ENCODE measurements around the gene WASF3.

The WASF3 gene

DNA sequence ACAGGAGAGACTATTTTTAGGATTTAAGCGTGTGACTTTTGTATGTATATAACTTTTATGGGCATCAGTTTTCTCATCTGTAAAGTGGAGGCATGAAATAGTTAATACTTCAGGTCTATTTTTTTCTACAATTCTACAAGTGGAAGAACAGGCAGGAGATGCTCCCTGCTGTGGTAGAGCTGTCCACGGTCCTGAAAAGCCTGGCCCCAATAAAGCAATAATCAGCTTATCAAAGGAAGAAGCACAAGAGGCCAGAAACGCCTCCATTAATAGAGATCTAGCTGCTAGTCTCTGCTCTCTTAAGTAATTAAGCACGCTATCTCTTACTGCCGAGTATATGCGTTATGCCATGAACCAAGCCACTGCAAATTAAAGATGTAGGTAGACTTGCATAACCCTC, 28.0 kb upstream of the WASF3 start:
- H3K27me3 ChIP-seq (ENCODE audit: control insufficient read depth, insufficient read depth, low read length): no peaks in the 10 kb centered on the region
- no peaks in the 10 kb centered on the region for H3K4me1 ChIP-seq (ENCODE audit: control insufficient read depth, insufficient read depth, low read length)
- H3K4me3 ChIP-seq (ENCODE audit: low read length): no peak overlapping the region
- no peaks in the 10 kb centered on the region for H3K36me3 ChIP-seq (ENCODE audit: control insufficient read depth, insufficient read depth, low read length)
- no peak overlapping the region for H3K9ac ChIP-seq (ENCODE audit: low read length)
- no peak overlapping the region for H3K27ac ChIP-seq (ENCODE audit: low read depth, low read length)

DNA sequence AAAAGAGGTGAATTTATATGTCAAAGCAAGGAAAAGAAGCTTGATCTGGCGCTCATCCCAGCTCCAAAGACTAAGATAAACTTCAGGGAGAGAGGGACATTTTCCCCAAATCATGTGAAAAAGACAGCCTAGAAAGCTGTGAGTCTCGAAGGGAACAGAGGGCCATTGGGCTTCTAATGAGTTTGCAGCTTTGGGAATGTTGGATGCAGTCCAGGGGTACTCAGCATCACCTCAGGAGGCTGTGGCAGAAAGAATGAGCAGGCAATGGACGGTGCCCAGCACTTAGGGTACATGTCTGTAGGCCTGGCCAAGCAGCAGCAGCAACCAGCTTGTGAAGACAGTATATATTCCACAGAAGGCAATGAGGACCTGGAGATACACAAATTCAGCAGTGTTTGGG, 25.7 kb upstream of the WASF3 start:
- Histone ChIP-seq H3K4me1 (ENCODE audit: control insufficient read depth, insufficient read depth, low read length) (no peaks in the 10 kb centered on the region), H3K36me3 (ENCODE audit: control insufficient read depth, insufficient read depth, low read length) (no peaks in the 10 kb centered on the region), H3K4me3 (ENCODE audit: low read length) (no peak overlapping the region), H3K9ac (ENCODE audit: low read length) (no peak overlapping the region), H3K27me3 (ENCODE audit: control insufficient read depth, insufficient read depth, low read length) (no peaks in the 10 kb centered on the region), H3K27ac (ENCODE audit: low read depth, low read length) (no peak overlapping the region)

DNA sequence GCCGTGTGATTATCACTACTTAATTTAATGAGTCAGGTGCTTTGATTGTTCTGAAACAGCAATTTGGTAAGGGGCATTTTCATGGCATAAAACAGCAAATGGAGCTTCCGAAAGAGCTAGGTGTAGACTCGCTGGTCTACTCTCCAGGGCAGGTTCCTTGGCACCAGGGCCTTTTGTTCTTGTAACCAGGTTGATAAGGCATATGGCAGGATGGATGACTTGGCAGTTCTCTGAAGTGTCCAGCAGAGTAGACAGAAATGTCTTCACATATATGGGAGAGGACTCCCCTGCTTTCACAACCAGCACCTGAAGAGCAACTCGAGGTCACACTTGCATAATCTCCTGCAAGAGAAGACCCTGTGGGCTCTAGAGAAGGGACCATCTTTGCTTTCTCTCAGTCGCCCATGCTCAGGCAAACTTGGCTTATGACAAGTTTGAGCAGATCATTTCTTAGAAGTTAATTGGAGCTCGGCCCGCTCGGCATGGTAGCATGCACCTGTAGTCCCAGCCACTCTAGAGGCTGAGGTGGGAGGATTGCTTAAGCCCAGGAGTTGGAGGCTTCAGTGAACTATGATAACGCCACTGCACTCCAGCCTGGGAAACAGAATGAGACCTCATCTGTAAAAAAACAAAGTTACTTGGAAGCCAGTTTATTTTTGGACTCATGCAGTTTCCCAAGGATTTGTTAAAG, 23.3 kb upstream of the WASF3 start:
- H3K9ac ChIP-seq (ENCODE audit: low read length): no peak overlapping the region
- no peak overlapping the region for H3K4me3 ChIP-seq (ENCODE audit: low read length)
- H3K4me1 ChIP-seq (ENCODE audit: control insufficient read depth, insufficient read depth, low read length): no peaks in the 10 kb centered on the region
- H3K27me3 ChIP-seq (ENCODE audit: control insufficient read depth, insufficient read depth, low read length): no peaks in the 10 kb centered on the region
- H3K36me3 ChIP-seq (ENCODE audit: control insufficient read depth, insufficient read depth, low read length): no peaks in the 10 kb centered on the region
- no peak overlapping the region for H3K27ac ChIP-seq (ENCODE audit: low read depth, low read length)

DNA sequence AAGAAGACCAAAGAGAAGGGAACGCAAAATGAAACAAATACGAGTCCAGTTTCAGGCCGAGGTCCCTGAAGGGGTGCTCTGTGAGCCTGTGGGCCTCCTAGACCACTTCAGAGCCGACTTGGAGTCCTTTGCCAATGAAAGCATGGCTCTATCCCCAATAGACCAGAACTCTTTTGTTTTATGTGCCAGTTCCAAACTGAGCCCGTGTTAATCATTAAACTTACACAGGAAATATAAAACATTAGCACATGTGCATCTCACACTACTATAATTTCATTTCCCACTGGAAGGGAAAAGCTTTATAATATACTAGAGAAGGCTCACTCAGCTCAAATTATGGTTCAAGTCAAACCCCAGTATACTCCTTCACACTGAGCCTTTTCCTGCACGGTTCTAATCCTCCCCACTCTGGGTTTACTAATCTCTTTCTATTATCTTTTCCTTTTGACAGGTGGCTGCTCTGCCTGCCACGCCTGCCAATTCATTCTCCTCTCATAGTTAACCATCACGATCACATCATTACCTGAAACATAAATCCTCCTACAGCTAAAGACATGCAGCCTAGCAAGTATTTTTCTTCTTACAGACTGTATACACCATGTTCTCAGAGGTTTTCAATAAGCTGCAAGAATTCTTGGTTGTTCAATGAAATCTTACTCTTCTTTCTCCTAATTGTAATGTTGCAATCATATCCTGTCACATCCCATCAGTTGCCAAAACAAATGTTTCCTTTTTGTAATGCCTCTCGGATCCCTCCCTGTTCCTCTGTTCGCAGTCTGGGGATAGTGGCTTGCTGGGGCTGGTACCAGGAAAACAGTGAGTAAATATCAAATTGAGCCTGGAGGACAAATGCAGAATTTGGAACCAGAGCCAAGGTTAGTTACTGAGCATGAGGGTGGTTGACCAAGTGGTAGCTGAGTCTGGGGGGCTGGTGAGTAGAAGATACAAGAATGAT, 18.8 kb upstream of the WASF3 start:
- Histone ChIP-seq H3K27me3 (ENCODE audit: control insufficient read depth, insufficient read depth, low read length) (no peaks in the 10 kb centered on the region), H3K9ac (ENCODE audit: low read length) (no peak overlapping the region), H3K36me3 (ENCODE audit: control insufficient read depth, insufficient read depth, low read length) (no peaks in the 10 kb centered on the region), H3K27ac (ENCODE audit: low read depth, low read length) (no peak overlapping the region), H3K4me1 (ENCODE audit: control insufficient read depth, insufficient read depth, low read length) (no peaks in the 10 kb centered on the region), H3K4me3 (ENCODE audit: low read length) (no peak overlapping the region)

DNA sequence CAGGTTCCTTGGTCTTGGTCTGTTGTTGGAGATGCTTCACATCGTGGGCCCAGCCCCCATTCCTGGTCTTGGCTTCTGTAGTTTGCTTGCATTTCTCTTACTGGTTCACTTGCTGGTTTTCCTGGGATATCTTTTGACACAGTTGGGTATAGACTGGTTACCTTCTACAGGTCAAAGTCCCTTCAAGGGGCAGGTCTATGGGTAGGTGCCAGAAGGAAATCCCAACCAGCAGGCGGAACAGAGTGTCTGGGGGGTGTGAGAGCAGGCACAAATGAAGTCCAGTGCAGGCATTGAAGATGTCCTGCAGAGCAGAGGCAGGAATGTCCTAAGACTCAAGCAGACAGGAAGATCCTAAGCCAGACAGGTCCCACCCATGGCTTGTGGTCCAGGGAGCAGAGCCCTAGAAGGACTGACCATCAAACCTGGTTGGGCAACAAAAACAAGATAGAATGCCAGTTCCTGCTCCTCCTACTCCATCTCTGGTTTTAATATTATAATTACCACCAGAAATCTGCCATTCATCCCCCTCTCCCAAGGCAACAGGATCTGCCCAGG, 17.7 kb upstream of the WASF3 start:
- H3K27ac ChIP-seq (ENCODE audit: low read depth, low read length): no peak overlapping the region
- no peaks in the 10 kb centered on the region for H3K27me3 ChIP-seq (ENCODE audit: control insufficient read depth, insufficient read depth, low read length)
- H3K4me3 ChIP-seq (ENCODE audit: low read length): no peak overlapping the region
- H3K9ac ChIP-seq (ENCODE audit: low read length): no peak overlapping the region
- no peaks in the 10 kb centered on the region for H3K4me1 ChIP-seq (ENCODE audit: control insufficient read depth, insufficient read depth, low read length)
- no peaks in the 10 kb centered on the region for H3K36me3 ChIP-seq (ENCODE audit: control insufficient read depth, insufficient read depth, low read length)

DNA sequence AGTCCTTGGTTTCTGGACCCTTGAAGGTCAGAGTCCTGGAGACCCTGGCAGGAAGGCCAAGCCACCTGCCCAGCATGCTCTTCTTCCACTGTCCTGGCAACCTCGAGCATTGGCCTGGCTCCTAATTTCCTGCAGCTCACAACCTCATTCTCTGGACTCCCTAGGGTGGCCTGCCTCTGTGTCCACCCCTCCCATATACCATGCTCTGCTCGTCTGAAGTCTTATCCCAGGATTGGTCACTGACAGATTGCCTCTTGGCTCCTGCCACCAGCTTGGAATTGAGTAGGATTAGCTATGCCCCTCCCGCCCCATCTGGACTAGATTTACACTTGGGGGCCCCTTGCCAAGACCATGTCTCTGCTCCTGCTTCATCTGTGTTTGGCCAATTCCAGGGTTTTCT, 17.1 kb upstream of the WASF3 start:
- Histone ChIP-seq H3K4me3 (ENCODE audit: low read length) (no peak overlapping the region), H3K36me3 (ENCODE audit: control insufficient read depth, insufficient read depth, low read length) (no peaks in the 10 kb centered on the region), H3K27ac (ENCODE audit: low read depth, low read length) (no peak overlapping the region), H3K9ac (ENCODE audit: low read length) (no peak overlapping the region), H3K4me1 (ENCODE audit: control insufficient read depth, insufficient read depth, low read length) (no peaks in the 10 kb centered on the region), H3K27me3 (ENCODE audit: control insufficient read depth, insufficient read depth, low read length) (no peaks in the 10 kb centered on the region)

DNA sequence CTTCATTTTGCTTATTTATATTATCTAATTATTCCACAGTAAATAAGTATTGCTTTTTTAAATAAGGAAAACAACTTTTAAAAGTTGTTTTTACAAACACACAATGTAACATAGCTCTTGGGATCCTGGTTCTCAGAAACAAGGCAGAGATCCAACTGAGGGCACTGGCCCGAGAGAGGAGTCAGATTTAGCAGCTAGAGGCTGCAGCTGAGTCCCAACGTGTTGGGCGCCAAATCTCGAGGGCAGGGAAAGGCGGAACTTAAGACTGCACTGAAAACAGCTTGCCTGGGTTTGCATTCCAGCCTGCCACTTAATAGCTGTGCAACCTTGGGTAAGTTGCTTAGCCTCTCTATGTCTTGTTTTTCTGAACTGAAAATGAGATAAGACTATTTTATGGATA, 16.4 kb upstream of the WASF3 start:
- Histone ChIP-seq H3K27ac (ENCODE audit: low read depth, low read length) (no peak overlapping the region), H3K4me3 (ENCODE audit: low read length) (no peak overlapping the region), H3K27me3 (ENCODE audit: control insufficient read depth, insufficient read depth, low read length) (no peaks in the 10 kb centered on the region), H3K36me3 (ENCODE audit: control insufficient read depth, insufficient read depth, low read length) (no peaks in the 10 kb centered on the region), H3K4me1 (ENCODE audit: control insufficient read depth, insufficient read depth, low read length) (no peaks in the 10 kb centered on the region), H3K9ac (ENCODE audit: low read length) (no peak overlapping the region)

DNA sequence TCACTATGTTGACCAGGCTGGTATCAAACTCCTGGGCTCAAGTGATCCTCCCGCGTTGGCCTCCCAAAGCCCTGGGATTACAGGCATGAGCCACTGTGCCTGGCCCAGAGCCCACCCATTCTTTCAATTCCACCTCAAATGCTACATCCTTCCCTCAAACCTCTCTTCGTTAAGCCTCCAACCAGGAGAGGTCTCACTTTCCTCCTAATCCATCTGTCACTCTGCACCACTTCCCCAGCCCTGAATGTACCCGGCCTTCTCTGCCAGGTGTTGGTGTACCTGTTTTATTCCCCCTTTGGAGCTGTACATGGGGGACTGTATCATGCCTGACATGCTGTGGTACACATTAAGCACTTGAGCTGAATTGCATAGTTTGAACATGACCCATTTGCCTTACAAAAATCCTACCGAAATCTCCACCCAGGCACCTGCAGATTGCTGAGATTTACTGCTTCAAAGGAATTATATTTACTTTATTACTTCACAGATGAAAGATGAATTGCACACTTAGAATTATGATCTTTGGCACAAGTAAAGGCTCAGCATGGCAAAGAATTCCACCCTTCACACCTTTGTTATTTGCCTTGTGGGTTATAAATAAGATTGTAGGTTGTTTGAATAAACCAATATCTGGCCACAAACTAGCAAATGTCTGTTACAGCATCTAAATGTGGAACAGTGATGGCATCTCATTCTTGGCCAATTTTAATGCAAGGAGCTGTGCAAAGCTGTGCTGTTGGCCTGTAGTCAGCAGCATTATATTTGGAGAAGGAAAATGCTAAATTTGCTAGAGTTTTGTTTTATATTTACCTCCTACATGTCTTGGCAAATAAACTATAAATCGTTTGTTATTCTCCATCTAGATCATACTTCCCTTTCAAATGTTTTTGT, 15.6 kb upstream of the WASF3 start:
- no peaks in the 10 kb centered on the region for H3K27me3 ChIP-seq (ENCODE audit: control insufficient read depth, insufficient read depth, low read length)
- H3K27ac ChIP-seq (ENCODE audit: low read depth, low read length): no peak overlapping the region

DNA sequence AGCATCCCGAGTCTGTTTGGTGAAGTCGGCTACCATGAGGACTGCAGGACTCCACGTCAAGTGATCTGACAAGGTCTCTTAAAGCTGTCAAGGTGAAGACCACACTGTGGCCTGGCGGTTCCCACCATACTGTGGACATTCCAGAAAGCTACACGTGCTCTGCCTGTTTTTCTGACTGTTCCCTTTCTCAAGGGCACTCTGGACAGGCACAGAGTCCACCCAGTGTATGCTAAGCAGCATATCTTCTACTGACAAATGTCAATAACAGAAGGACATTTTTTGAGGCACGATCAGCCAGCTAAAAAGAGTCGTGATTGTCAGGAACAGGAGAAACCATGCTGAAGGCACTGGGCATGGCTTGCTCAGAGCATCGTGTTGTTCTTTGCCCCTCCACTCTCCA, 12.8 kb upstream of the WASF3 start:
- Histone ChIP-seq H3K4me3 (ENCODE audit: low read length) (no peak overlapping the region), H3K27ac (ENCODE audit: low read depth, low read length) (no peak overlapping the region), H3K27me3 (ENCODE audit: control insufficient read depth, insufficient read depth, low read length) (no peaks in the 10 kb centered on the region), H3K36me3 (ENCODE audit: control insufficient read depth, insufficient read depth, low read length) (no peaks in the 10 kb centered on the region), H3K4me1 (ENCODE audit: control insufficient read depth, insufficient read depth, low read length) (no peaks in the 10 kb centered on the region), H3K9ac (ENCODE audit: low read length) (no peak overlapping the region)

More for the DNA sequence above, 15.6 kb upstream of the WASF3 start:
- Histone ChIP-seq H3K4me1 (ENCODE audit: control insufficient read depth, insufficient read depth, low read length) (no peaks in the 10 kb centered on the region), H3K4me3 (ENCODE audit: low read length) (no peak overlapping the region), H3K9ac (ENCODE audit: low read length) (no peak overlapping the region), H3K36me3 (ENCODE audit: control insufficient read depth, insufficient read depth, low read length) (no peaks in the 10 kb centered on the region)

DNA sequence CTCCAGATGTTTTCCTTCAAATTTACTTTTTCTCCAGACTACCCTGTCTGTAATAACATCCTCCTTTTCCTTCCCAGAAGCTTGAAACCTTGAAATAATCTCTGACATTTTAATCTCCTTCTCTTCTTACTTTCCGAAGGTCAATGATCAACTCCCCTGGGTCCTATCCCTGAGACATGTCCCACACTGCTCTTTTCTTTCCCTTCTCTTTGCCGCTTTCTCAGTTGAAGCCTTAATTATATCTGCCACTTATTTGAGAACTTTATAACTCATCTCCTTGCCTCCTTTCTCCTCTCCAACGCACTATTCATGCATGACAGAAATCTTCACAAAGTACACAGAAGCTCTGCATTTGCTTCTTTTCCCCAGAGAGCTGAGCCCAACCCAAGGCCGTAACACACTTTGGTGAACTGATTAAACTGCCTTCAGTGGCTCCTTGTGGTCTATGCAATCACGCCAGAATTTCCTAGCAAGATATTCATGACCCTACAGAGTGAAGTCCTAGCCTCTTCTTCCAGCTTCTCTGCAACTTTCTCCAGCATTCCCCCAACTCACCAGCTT, 9.2 kb upstream of the WASF3 start:
- Histone ChIP-seq H3K27me3 (ENCODE audit: control insufficient read depth, insufficient read depth, low read length) (no peaks in the 10 kb centered on the region), H3K27ac (ENCODE audit: low read depth, low read length) (no peak overlapping the region), H3K4me3 (ENCODE audit: low read length) (no peak overlapping the region), H3K9ac (ENCODE audit: low read length) (no peak overlapping the region), H3K4me1 (ENCODE audit: control insufficient read depth, insufficient read depth, low read length) (no peaks in the 10 kb centered on the region), H3K36me3 (ENCODE audit: control insufficient read depth, insufficient read depth, low read length) (no peaks in the 10 kb centered on the region)

DNA sequence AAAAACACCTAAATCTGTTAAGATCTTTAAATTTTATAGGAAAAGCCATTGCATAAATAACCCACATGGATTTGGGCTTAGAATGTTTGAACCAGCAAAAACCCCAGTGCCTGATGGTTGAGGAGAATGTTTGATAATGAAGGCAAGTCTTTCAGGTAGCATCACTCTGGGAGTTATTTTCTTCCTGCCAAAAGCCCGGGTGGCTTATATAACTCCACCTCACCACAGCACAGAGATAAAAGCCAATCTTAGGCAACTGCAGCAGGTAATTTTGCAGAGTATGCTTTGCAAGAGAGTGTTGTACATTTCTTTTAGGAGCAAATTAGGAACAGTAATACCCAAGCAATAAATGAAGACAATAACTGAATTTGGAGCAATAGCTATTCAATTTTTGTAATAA, 7.8 kb upstream of the WASF3 start:
- H3K27me3 ChIP-seq (ENCODE audit: control insufficient read depth, insufficient read depth, low read length): no peaks in the 10 kb centered on the region

More for the DNA sequence above, 7.8 kb upstream of the WASF3 start:
- no peaks in the 10 kb centered on the region for H3K4me1 ChIP-seq (ENCODE audit: control insufficient read depth, insufficient read depth, low read length)
- H3K9ac ChIP-seq (ENCODE audit: low read length): no peak overlapping the region
- H3K4me3 ChIP-seq (ENCODE audit: low read length): no peak overlapping the region
- H3K36me3 ChIP-seq (ENCODE audit: control insufficient read depth, insufficient read depth, low read length): no peaks in the 10 kb centered on the region
- H3K27ac ChIP-seq (ENCODE audit: low read depth, low read length): no peak overlapping the region

All from rectal smooth muscle tissue (tissue), 1 donor.